Measurements from ENCODE around the gene NPLOC4.

DNA sequence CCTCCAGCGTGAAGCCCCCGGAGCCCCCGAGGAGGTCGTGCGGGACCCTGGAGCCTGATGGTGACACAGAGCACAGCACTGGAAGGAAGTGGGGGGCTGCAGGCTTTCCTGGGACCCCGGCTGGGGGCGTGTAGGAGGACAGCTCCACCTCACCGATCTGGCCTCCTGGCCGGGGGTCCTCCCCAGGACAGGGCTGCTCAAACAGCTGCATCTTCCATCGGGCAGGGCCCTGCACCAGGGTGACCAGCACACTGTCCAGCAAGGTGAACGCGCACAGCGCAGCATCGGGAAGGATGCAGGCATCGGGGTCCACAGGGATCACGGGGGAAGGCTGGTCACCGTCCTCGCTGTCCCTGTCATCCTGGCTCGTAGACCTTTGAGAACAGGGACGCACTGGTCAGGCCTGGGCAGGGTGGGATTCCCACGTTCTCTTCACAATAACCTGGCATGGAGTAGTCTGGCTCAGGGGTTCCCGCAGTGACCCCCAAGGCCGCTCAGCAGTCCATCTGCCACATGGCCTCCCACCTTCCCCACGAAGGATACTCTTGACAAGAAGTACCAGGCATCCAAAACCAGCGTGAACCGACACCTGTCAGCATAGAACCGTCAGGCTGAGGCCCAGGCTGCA lies 86.0 kb downstream of the NPLOC4 start:
- TF ChIP-seq ZFP30 (CRISPR knock-in tag; IDR thresholded peaks at IDR 0.05; ENCODE audit: borderline replicate concordance) (no peak), TGIF2 (CRISPR knock-in tag; IDR thresholded peaks at IDR 0.05) (no peak), EZH2 (IDR thresholded peaks at IDR 0.05; ENCODE audit: borderline replicate concordance, low read depth, low read length) (no peak), ELF1 (tag; IDR thresholded peaks at IDR 0.05) (no peak), POLR2A (conservative IDR thresholded peaks at IDR 0.05) (no peak), MED1 (CRISPR knock-in tag; IDR thresholded peaks at IDR 0.05; ENCODE audit: borderline replicate concordance) (no peak), FOXM1 (IDR thresholded peaks at IDR 0.05; ENCODE audit: low read depth) (no peak), FOXM1 (CRISPR knock-in tag; IDR thresholded peaks at IDR 0.05; ENCODE audit: low read depth) (no peak), KLF1 (tag; IDR thresholded peaks at IDR 0.05) (no peak), HDGF (IDR thresholded peaks at IDR 0.05) (no peak), JUND (IDR thresholded peaks at IDR 0.05; ENCODE audit: borderline replicate concordance, low read depth, low read length) (no peak), JUND (tag; IDR thresholded peaks at IDR 0.05; ENCODE audit: borderline replicate concordance, low read depth, low read length) (no peak)
- TF ChIP-seq, protein P1, sequence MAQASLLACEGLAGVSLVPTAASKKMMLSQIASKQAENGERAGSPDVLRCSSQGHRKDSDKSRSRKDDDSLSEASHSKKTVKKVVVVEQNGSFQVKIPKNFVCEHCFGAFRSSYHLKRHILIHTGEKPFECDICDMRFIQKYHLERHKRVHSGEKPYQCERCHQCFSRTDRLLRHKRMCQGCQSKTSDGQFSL (CRISPR knock-in tag; IDR thresholded peaks at IDR 0.05), result no peak
- TF ChIP-seq, protein P1 (tag; IDR thresholded peaks at IDR 0.05), result no peak
- TF ChIP-seq, protein P2, sequence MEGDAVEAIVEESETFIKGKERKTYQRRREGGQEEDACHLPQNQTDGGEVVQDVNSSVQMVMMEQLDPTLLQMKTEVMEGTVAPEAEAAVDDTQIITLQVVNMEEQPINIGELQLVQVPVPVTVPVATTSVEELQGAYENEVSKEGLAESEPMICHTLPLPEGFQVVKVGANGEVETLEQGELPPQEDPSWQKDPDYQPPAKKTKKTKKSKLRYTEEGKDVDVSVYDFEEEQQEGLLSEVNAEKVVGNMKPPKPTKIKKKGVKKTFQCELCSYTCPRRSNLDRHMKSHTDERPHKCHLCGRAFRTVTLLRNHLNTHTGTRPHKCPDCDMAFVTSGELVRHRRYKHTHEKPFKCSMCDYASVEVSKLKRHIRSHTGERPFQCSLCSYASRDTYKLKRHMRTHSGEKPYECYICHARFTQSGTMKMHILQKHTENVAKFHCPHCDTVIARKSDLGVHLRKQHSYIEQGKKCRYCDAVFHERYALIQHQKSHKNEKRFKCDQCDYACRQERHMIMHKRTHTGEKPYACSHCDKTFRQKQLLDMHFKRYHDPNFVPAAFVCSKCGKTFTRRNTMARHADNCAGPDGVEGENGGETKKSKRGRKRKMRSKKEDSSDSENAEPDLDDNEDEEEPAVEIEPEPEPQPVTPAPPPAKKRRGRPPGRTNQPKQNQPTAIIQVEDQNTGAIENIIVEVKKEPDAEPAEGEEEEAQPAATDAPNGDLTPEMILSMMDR (IDR thresholded peaks at IDR 0.05 in 2 of 3, conservative IDR thresholded peaks at IDR 0.05 in 1 of 3; ENCODE audit: insufficient read depth in 2 of 3, low read depth in 1 of 3, low read length in 3 of 3), result no peak

Measured in K562 (cell line).